NB4 (cell line): ENCODE data around the gene METTL26.

Experiments
- DNase-seq: peaks from one replicate; pipeline ENCODE4 v3.0.0; 2010; ENCODE audit warnings: low read depth
- H3K4me3 ChIP-seq: one replicate; pipeline ENCODE4 v1.5.1; 2011; ENCODE audit warnings: mild to moderate bottlenecking, low read depth, low read length, moderate library complexity
- CTCF ChIP-seq: IDR thresholded peaks from one replicate; pipeline ENCODE4 v1.5.1; 2012; ENCODE audit warnings: low read depth, low read length
- MAX ChIP-seq: IDR thresholded peaks from 2 replicates; pipeline ENCODE4 v1.6.1; 2011; ENCODE audit warnings: low read depth, low read length
- MYC ChIP-seq: IDR thresholded peaks from 2 replicates; pipeline ENCODE4 v1.6.1; 2011; ENCODE audit warnings: low read depth, low read length
- POLR2A ChIP-seq: IDR thresholded peaks from 2 replicates; pipeline ENCODE4 v1.6.1; 2011; ENCODE audit warnings: mild to moderate bottlenecking; ENCODE audit not compliant: insufficient read length; ENCODE audit errors: extremely low read depth

The METTL26 gene

GRCh38 chr16:671353-672131 is 35.4 kb upstream of the METTL26 start:
- no peak overlapping the region for H3K4me3 ChIP-seq
- TF ChIP-seq MAX (no peak), MYC (no peak), CTCF (no peak), POLR2A (no peak)
- no peak for DNase-seq

GRCh38 chr16:670485-671352 is 34.6 kb upstream of the METTL26 start:
- no peak overlapping the region for H3K4me3 ChIP-seq
- no peak for DNase-seq
- TF ChIP-seq POLR2A (no peak), MAX (no peak), CTCF (no peak), MYC (no peak)

- no peak for DNase-seq
- H3K4me3 ChIP-seq, result no peak overlapping the region
- TF ChIP-seq POLR2A, result no peak
Observed at GRCh38 chr16:669666-670065, 33.6 kb upstream of the METTL26 start.

GRCh38 chr16:668519-669171 is 32.5 kb upstream of the METTL26 start:
- DNase-seq, result no peak
- H3K4me3 ChIP-seq, result peak overlapping the region; percentile 65
- TF ChIP-seq MAX (no peak), MYC (no peak), POLR2A (no peak), CTCF (no peak)

- peak; percentile 90 for DNase-seq
- peak; percentile 71; the same call in 1 of the 2 replicates for TF ChIP-seq MYC
- TF ChIP-seq MAX, result 0 out of 2 replicates have a peak, but pooled peaks have one; percentile 3
- peak; percentile 47 for TF ChIP-seq POLR2A
- peak; percentile 48 for TF ChIP-seq CTCF
- peak within 1 kb of the TSS; percentile 65 for H3K4me3 ChIP-seq
Observed at GRCh38 chr16:667780-668518, 31.8 kb upstream of the METTL26 start, which contains the start of gene RHOT2. TSS of gene RHOT2 (plus strand) at chr16:668132. CDS start at chr16:668200, 68 bp downstream.
